HCT116 (cell line): ENCODE results near the gene CNR2. TPM values are rescaled to one million over a fixed set of nuclear protein-coding genes. Genes with fewer than 3 reads are reported as not detected.

Experiments
- ATAC-seq: fragments of 200-7000 bp; cut with Tn5 transposase; 2 replicates; pipeline ENCODE4 v1.9.1; 2020; ENCODE audit warnings: mild to moderate bottlenecking, moderate library complexity
- BruUV-seq: library from RNA; stranded (reverse); fragments of 400-500 nt; replicated peaks from 2 replicates; lab custom pipeline; 2021; lab: Mats Ljungman, UMichigan
- CTCF ChIA-PET: fragments of 300-600 bp; sonication (Branson Sonifier 250); formaldehyde crosslinking; loops from one replicate; lab custom pipeline; 2021; ENCODE audit warnings: antibody characterized with exemption; lab: Charles Lee
- POLR2A ChIA-PET: fragments of 300-600, 350-600 bp; sonication (Branson Sonifier 250); formaldehyde crosslinking; loops from one replicate; lab custom pipeline; 2021; ENCODE audit warnings: antibody characterized with exemption; lab: Charles Lee
- RAD21 ChIA-PET, 2 experiments: fragments of 300-600 bp; sonication (Branson Sonifier 250); formaldehyde crosslinking; loops; one replicate each; lab custom pipeline; 2023; ENCODE audit warnings: low total read pairs in 2 of 2; ENCODE audit not compliant: uncharacterized antibody in 2 of 2, unreplicated experiment in 2 of 2, low non-redundant PET in 1 of 2; lab: Charles Lee
- DNase-seq: peaks from one replicate; pipeline ENCODE4 v3.0.0-alpha.2; 2010; ENCODE audit warnings: low read depth, low spot score
- H2AFZ ChIP-seq: fragments of 200-600 bp; shearing (Covaris generic), sonication (generic); 2 replicates; pipeline ENCODE4 v1.6.1; 2017; ENCODE audit warnings: low read depth, mixed run types, mixed read lengths, antibody characterized with exemption, low read length; ENCODE audit not compliant: poor library complexity, severe bottlenecking
- H3K27ac ChIP-seq: 2 replicates; pipeline ENCODE4 v1.5.1; 2012; ENCODE audit warnings: low read depth, low read length
- H3K27me3 ChIP-seq: fragments of 200-600 bp; sonication (generic); 2 replicates; pipeline ENCODE4 v1.6.1; 2016; ENCODE audit warnings: mixed run types, low read length, mixed read lengths; ENCODE audit not compliant: insufficient read depth
- H3K36me3 ChIP-seq, 2 experiments: fragments of 200-500 bp in 1 of 2; fragments of 200-600 bp in 1 of 2; sonication (Bioruptor generic) in 1 of 2; sonication (generic) in 1 of 2; 2 replicates each; pipeline versions ENCODE4 v1.5.1 to v1.6.1; 2014 to 2016; ENCODE audit warnings: low read length in 2 of 2, inconsistent platforms in 1 of 2, mixed read lengths in 1 of 2, mixed run types in 1 of 2; ENCODE audit not compliant: insufficient read depth in 2 of 2, control insufficient read depth in 1 of 2
- H3K4me1 ChIP-seq, 2 experiments: fragments of 200-600 bp in 1 of 2; sonication (generic) in 1 of 2; 2 replicates each; pipeline versions ENCODE4 v1.5.1 to v1.6.1; 2012 to 2017; ENCODE audit warnings: low read length in 2 of 2, inconsistent platforms in 1 of 2, mild to moderate bottlenecking in 1 of 2, mixed read lengths in 1 of 2, mixed run types in 1 of 2, moderate library complexity in 1 of 2; ENCODE audit not compliant: insufficient read depth in 2 of 2, control insufficient read depth in 1 of 2
- H3K4me2 ChIP-seq: fragments of 200-600 bp; sonication (generic); 2 replicates; pipeline ENCODE4 v1.6.1; 2017; ENCODE audit warnings: mixed run types, low read length, mixed read lengths
- H3K4me3 ChIP-seq, 2 experiments: fragments of 200-600 bp in 1 of 2; sonication (generic) in 1 of 2; replicated peaks in 1 of 2; 2 replicates each; pipeline ENCODE4 v1.5.1; 2011 to 2016; ENCODE audit warnings: low read length in 2 of 2, control low read depth in 1 of 2, low read depth in 1 of 2, mild to moderate bottlenecking in 1 of 2, mixed read lengths in 1 of 2, mixed run types in 1 of 2
- H3K79me2 ChIP-seq: fragments of 200-600 bp; sonication (generic); 2 replicates; pipeline ENCODE4 v1.6.1; 2017; ENCODE audit warnings: mild to moderate bottlenecking, mixed run types, low read length, moderate library complexity, mixed read lengths; ENCODE audit not compliant: insufficient read depth
- H3K9ac ChIP-seq: fragments of 200-600 bp; sonication (generic); 2 replicates; pipeline ENCODE4 v1.6.1; 2016; ENCODE audit warnings: low read length, mixed read lengths
- H3K9me2 ChIP-seq: fragments of 200-600 bp; sonication (generic), shearing (Covaris generic); 2 replicates; pipeline ENCODE4 v1.6.1; 2017; ENCODE audit warnings: mixed run types, mild to moderate bottlenecking, moderate library complexity; ENCODE audit not compliant: insufficient read depth
- H3K9me3 ChIP-seq, 2 experiments: fragments of 200-500 bp in 1 of 2; fragments of 200-600 bp in 1 of 2; sonication (Bioruptor generic) in 1 of 2; sonication (generic) in 1 of 2; 2 replicates each; pipeline ENCODE4 v1.6.1; 2014 to 2017; ENCODE audit warnings: low read length in 2 of 2, mixed read lengths in 2 of 2, inconsistent platforms in 1 of 2, low read depth in 1 of 2, mild to moderate bottlenecking in 1 of 2, mixed run types in 1 of 2, moderate library complexity in 1 of 2; ENCODE audit not compliant: control insufficient read depth in 1 of 2, insufficient read depth in 1 of 2
- H4K20me1 ChIP-seq: fragments of 200-600 bp; sonication (generic), shearing (Covaris generic); 2 replicates; pipeline ENCODE4 v1.6.1; 2017; ENCODE audit warnings: mixed run types, mild to moderate bottlenecking, moderate library complexity; ENCODE audit not compliant: insufficient read depth
- CBX3 ChIP-seq: IDR thresholded peaks from 2 replicates; pipeline ENCODE4 v1.6.1; 2012; ENCODE audit warnings: low read depth
- EGR1 ChIP-seq: IDR thresholded peaks from 2 replicates; pipeline ENCODE4 v1.6.1; 2012; ENCODE audit warnings: low read depth
- ELF1 ChIP-seq: IDR thresholded peaks from 2 replicates; pipeline ENCODE4 v1.6.1; 2012; ENCODE audit warnings: low read depth, borderline replicate concordance
- EZH2 ChIP-seq: fragments of 200-600 bp; sonication (generic); IDR thresholded peaks from 2 replicates; pipeline ENCODE4 v1.6.1; 2017; ENCODE audit warnings: antibody characterized with exemption, mixed run types
- JUND ChIP-seq: IDR thresholded peaks from 2 replicates; pipeline ENCODE4 v1.6.1; 2012
- POLR2A ChIP-seq: IDR thresholded peaks from 2 replicates; pipeline ENCODE4 v1.7.0; 2011; ENCODE audit warnings: borderline replicate concordance; ENCODE audit not compliant: insufficient read depth, insufficient read length; ENCODE audit errors: extremely low read depth
- SIN3A ChIP-seq: IDR thresholded peaks from 2 replicates; pipeline ENCODE4 v1.6.1; 2012; ENCODE audit warnings: low read depth
- SP1 ChIP-seq: IDR thresholded peaks from 2 replicates; pipeline ENCODE4 v1.6.1; 2012; ENCODE audit warnings: low read depth
- SRF ChIP-seq: IDR thresholded peaks from 2 replicates; pipeline ENCODE4 v1.6.1; 2012; ENCODE audit warnings: low read depth
- TCF7L2 ChIP-seq: IDR thresholded peaks from 2 replicates; pipeline ENCODE4 v1.7.0; 2011; ENCODE audit warnings: borderline replicate concordance, inconsistent platforms; ENCODE audit not compliant: insufficient read depth, insufficient read length; ENCODE audit errors: extremely low read depth
- YY1 ChIP-seq: IDR thresholded peaks from 2 replicates; pipeline ENCODE4 v1.6.1; 2011; ENCODE audit warnings: low read length, low read depth, moderate library complexity, mild to moderate bottlenecking; ENCODE audit not compliant: insufficient replicate concordance; ENCODE audit errors: extremely low read depth
- intact Hi-C: fragments of 100-400 bp; cut with micrococcal nuclease; formaldehyde crosslinking; loops from 2 replicates; pipeline ENCODE4 v1.10.0; 2022
- total RNA-seq: library from RNA; stranded (reverse); gene quantifications from one replicate; pipeline ENCODE4 v1.2.1, GENCODE V29; 2021; ENCODE audit not compliant: unreplicated experiment
- TF ChIP-seq, protein P1 (sequence below): IDR thresholded peaks from 2 replicates; pipeline ENCODE4 v1.6.1; 2012
- TF ChIP-seq, protein P2 (sequence below): IDR thresholded peaks from 2 replicates; pipeline ENCODE4 v1.6.1; 2012; ENCODE audit warnings: low read depth
- TF ChIP-seq, protein P3 (sequence below): IDR thresholded peaks from 2 replicates; pipeline ENCODE4 v1.6.1; 2012
- TF ChIP-seq, protein P4 (sequence below), 3 experiments: fragments of 200-600 bp in 1 of 3; sonication (generic) in 1 of 3; IDR thresholded peaks in 2 of 3; conservative IDR thresholded peaks in 1 of 3; 2 replicates each; pipeline ENCODE4 v1.5.1; 2012 to 2017; ENCODE audit warnings: low read depth in 2 of 3, low read length in 2 of 3, antibody characterized with exemption in 1 of 3, borderline replicate concordance in 1 of 3, control low read depth in 1 of 3, mild to moderate bottlenecking in 1 of 3, mixed read lengths in 1 of 3, mixed run types in 1 of 3, moderate library complexity in 1 of 3; ENCODE audit not compliant: insufficient read depth in 1 of 3
- TF ChIP-seq, protein P5 (sequence below): IDR thresholded peaks from 2 replicates; pipeline ENCODE4 v1.6.1; 2011; ENCODE audit warnings: mild to moderate bottlenecking, low read length, moderate library complexity; ENCODE audit not compliant: insufficient replicate concordance; ENCODE audit errors: extremely low read depth

CNR2 gene
- total RNA-seq, 1 experiment from 2014 or later: 0.05 TPM

DNA sequence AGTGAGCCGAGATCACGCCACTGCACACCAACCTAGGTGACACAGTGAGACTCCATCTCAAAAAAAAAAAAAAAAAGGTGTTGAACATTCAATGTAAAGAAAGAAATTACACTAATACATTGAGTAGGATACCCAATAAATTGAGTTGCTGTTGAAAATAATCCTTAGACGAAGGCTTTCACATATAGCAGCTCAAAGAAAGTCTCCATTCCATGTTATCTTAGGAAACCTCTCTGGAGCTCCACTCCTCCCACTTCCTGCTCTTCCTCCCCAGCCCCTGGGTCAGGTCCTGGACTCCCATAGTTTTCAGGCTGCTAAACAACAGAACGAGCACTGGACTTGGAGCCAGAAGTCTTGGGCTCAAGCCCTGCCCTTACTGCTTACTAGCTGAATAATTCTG lies 15.6 kb upstream of the CNR2 start:
- intact Hi-C loops: no loop called here
- RAD21 ChIA-PET: no interaction called here

More for the DNA sequence above, 15.6 kb upstream of the CNR2 start:
- Histone ChIP-seq H3K4me1 (no peaks in the 10 kb centered on the region), H4K20me1 (no peaks in the 10 kb centered on the region), H3K27ac (no peak overlapping the region), H3K4me2 (no peak overlapping the region), H3K27me3 (no peaks in the 10 kb centered on the region), H3K9ac (no peak overlapping the region), H3K79me2 (no peaks in the 10 kb centered on the region), H3K9me3 (no peaks in the 10 kb centered on the region), H2AFZ (no peak overlapping the region), H3K9me2 (no peaks in the 10 kb centered on the region)
- CTCF ChIA-PET: interaction anchor here (1.7 kb wide), 1 partner anchor 12 kb away, joined by 7 read pairs; no protein-coding TSS in a partner anchor
- DNase-seq: no peak
- no TSS peak for BruUV-seq
- TF ChIP-seq EGR1 (no peak), POLR2A (no peak), SRF (no peak), CBX3 (no peak), JUND (no peak), EZH2 (no peak), TCF7L2 (no peak), YY1 (no peak), ELF1 (no peak), SIN3A (no peak), SP1 (no peak)
- TF ChIP-seq, protein P1, sequence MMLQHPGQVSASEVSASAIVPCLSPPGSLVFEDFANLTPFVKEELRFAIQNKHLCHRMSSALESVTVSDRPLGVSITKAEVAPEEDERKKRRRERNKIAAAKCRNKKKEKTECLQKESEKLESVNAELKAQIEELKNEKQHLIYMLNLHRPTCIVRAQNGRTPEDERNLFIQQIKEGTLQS: no peak
- TF ChIP-seq, protein P2, sequence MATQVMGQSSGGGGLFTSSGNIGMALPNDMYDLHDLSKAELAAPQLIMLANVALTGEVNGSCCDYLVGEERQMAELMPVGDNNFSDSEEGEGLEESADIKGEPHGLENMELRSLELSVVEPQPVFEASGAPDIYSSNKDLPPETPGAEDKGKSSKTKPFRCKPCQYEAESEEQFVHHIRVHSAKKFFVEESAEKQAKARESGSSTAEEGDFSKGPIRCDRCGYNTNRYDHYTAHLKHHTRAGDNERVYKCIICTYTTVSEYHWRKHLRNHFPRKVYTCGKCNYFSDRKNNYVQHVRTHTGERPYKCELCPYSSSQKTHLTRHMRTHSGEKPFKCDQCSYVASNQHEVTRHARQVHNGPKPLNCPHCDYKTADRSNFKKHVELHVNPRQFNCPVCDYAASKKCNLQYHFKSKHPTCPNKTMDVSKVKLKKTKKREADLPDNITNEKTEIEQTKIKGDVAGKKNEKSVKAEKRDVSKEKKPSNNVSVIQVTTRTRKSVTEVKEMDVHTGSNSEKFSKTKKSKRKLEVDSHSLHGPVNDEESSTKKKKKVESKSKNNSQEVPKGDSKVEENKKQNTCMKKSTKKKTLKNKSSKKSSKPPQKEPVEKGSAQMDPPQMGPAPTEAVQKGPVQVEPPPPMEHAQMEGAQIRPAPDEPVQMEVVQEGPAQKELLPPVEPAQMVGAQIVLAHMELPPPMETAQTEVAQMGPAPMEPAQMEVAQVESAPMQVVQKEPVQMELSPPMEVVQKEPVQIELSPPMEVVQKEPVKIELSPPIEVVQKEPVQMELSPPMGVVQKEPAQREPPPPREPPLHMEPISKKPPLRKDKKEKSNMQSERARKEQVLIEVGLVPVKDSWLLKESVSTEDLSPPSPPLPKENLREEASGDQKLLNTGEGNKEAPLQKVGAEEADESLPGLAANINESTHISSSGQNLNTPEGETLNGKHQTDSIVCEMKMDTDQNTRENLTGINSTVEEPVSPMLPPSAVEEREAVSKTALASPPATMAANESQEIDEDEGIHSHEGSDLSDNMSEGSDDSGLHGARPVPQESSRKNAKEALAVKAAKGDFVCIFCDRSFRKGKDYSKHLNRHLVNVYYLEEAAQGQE: no peak
- TF ChIP-seq, protein P3, sequence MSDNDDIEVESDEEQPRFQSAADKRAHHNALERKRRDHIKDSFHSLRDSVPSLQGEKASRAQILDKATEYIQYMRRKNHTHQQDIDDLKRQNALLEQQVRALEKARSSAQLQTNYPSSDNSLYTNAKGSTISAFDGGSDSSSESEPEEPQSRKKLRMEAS: no peak
- TF ChIP-seq, protein P4, sequence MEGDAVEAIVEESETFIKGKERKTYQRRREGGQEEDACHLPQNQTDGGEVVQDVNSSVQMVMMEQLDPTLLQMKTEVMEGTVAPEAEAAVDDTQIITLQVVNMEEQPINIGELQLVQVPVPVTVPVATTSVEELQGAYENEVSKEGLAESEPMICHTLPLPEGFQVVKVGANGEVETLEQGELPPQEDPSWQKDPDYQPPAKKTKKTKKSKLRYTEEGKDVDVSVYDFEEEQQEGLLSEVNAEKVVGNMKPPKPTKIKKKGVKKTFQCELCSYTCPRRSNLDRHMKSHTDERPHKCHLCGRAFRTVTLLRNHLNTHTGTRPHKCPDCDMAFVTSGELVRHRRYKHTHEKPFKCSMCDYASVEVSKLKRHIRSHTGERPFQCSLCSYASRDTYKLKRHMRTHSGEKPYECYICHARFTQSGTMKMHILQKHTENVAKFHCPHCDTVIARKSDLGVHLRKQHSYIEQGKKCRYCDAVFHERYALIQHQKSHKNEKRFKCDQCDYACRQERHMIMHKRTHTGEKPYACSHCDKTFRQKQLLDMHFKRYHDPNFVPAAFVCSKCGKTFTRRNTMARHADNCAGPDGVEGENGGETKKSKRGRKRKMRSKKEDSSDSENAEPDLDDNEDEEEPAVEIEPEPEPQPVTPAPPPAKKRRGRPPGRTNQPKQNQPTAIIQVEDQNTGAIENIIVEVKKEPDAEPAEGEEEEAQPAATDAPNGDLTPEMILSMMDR (IDR thresholded peaks at IDR 0.05 in 2 of 3, conservative IDR thresholded peaks at IDR 0.05 in 1 of 3; ENCODE audit: borderline replicate concordance in 1 of 3, insufficient read depth in 1 of 3, low read depth in 2 of 3, low read length in 2 of 3): no peak
- TF ChIP-seq, protein P5, sequence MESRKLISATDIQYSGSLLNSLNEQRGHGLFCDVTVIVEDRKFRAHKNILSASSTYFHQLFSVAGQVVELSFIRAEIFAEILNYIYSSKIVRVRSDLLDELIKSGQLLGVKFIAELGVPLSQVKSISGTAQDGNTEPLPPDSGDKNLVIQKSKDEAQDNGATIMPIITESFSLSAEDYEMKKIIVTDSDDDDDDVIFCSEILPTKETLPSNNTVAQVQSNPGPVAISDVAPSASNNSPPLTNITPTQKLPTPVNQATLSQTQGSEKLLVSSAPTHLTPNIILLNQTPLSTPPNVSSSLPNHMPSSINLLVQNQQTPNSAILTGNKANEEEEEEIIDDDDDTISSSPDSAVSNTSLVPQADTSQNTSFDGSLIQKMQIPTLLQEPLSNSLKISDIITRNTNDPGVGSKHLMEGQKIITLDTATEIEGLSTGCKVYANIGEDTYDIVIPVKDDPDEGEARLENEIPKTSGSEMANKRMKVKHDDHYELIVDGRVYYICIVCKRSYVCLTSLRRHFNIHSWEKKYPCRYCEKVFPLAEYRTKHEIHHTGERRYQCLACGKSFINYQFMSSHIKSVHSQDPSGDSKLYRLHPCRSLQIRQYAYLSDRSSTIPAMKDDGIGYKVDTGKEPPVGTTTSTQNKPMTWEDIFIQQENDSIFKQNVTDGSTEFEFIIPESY: no peak
- TF ChIP-seq, all 23 proteins: peak for 0
- POLR2A ChIA-PET: no interaction called here
- H3K4me3 ChIP-seq: no peak overlapping the region
- no peaks in the 10 kb centered on the region for H3K36me3 ChIP-seq
- ATAC-seq: no peak
